Astrocyte (in vitro differentiated cells and primary cell): Measurements from ENCODE around the gene THTPA. TPM values are rescaled to one million over a fixed set of nuclear protein-coding genes. Genes with fewer than 3 reads are reported as not detected.

Source experiments
- DNase-seq: peaks from one replicate; pipeline ENCODE4 v3.0.0-alpha.2; 2010; ENCODE audit warnings: low read depth
- FAIRE-seq: peaks from 2 replicates; lab custom pipeline; 2011; peaks lifted over from hg19 to GRCh38; lab: Jason Lieb, UNC
- H2AFZ ChIP-seq: 2 replicates; pipeline ENCODE4 v1.6.0; 2012; ENCODE audit warnings: low read depth, low read length, inconsistent platforms
- H3K27ac ChIP-seq: 2 replicates; pipeline ENCODE4 v1.5.1; 2011; ENCODE audit warnings: low read depth, low read length, inconsistent platforms
- H3K27me3 ChIP-seq: 2 replicates; pipeline ENCODE4 v1.6.0; 2011; ENCODE audit warnings: low read length, inconsistent platforms; ENCODE audit not compliant: insufficient read depth
- H3K36me3 ChIP-seq: 2 replicates; pipeline ENCODE4 v1.5.1; 2011; ENCODE audit warnings: low read length, inconsistent platforms; ENCODE audit not compliant: insufficient read depth
- H3K4me1 ChIP-seq: 2 replicates; pipeline ENCODE4 v1.5.1; 2011; ENCODE audit warnings: low read length, inconsistent platforms; ENCODE audit not compliant: insufficient read depth
- H3K4me2 ChIP-seq: 2 replicates; pipeline ENCODE4 v1.6.0; 2012; ENCODE audit warnings: low read length, inconsistent platforms
- H3K4me3 ChIP-seq: 2 replicates; pipeline ENCODE4 v1.5.1; 2011; ENCODE audit warnings: low read depth, mild to moderate bottlenecking, low read length, inconsistent platforms; ENCODE audit not compliant: insufficient read depth
- H3K79me2 ChIP-seq: 2 replicates; pipeline ENCODE4 v1.6.0; 2012; ENCODE audit warnings: mild to moderate bottlenecking, low read length, inconsistent platforms; ENCODE audit not compliant: insufficient read depth
- H3K9ac ChIP-seq: 2 replicates; pipeline ENCODE4 v1.6.0; 2012; ENCODE audit warnings: mild to moderate bottlenecking, low read length, inconsistent platforms
- H3K9me3 ChIP-seq: 2 replicates; pipeline ENCODE4 v1.5.1; 2012; ENCODE audit warnings: low read depth, mild to moderate bottlenecking, low read length, inconsistent platforms; ENCODE audit not compliant: insufficient read depth
- H4K20me1 ChIP-seq: 2 replicates; pipeline ENCODE4 v1.6.0; 2012; ENCODE audit warnings: low read length, inconsistent platforms; ENCODE audit not compliant: insufficient read depth
- H3K27ac Mint-ChIP-seq: one replicate; pipeline ENCODE4 v1.8.0; 2021; ENCODE audit warnings: mild to moderate bottlenecking, mixed read lengths; ENCODE audit not compliant: unreplicated experiment
- H3K27me3 Mint-ChIP-seq: one replicate; pipeline ENCODE4 v1.8.0; 2021; ENCODE audit warnings: low read depth, mixed read lengths; ENCODE audit not compliant: unreplicated experiment
- H3K36me3 Mint-ChIP-seq: one replicate; pipeline ENCODE4 v1.8.0; 2021; ENCODE audit warnings: low read depth, mixed read lengths; ENCODE audit not compliant: unreplicated experiment
- H3K4me1 Mint-ChIP-seq: one replicate; pipeline ENCODE4 v1.8.0; 2021; ENCODE audit warnings: low read depth, mixed read lengths; ENCODE audit not compliant: unreplicated experiment
- H3K4me3 Mint-ChIP-seq: one replicate; pipeline ENCODE4 v1.8.0; 2021; ENCODE audit warnings: mild to moderate bottlenecking, moderate library complexity, mixed read lengths; ENCODE audit not compliant: unreplicated experiment
- H3K9me3 Mint-ChIP-seq: one replicate; pipeline ENCODE4 v1.8.0; 2021; ENCODE audit warnings: mild to moderate bottlenecking, mixed read lengths; ENCODE audit not compliant: unreplicated experiment
- CTCF ChIP-seq: IDR thresholded peaks from 2 replicates; pipeline ENCODE4 v1.5.1; 2011; ENCODE audit warnings: low read depth, mild to moderate bottlenecking, inconsistent platforms, low read length, moderate library complexity; ENCODE audit not compliant: insufficient read depth
- EZH2 ChIP-seq: IDR thresholded peaks from 2 replicates; pipeline ENCODE4 v1.6.1; 2012; ENCODE audit warnings: mild to moderate bottlenecking, low read length, inconsistent platforms; ENCODE audit not compliant: insufficient read depth
- total RNA-seq: library from RNA; stranded (reverse); gene quantifications from 2 replicates; pipeline ENCODE4 v1.2.1, GENCODE V29; 2021

Gene THTPA
- total RNA-seq, 1 donor from 2014 or later: 8.1 TPM

- Histone ChIP-seq H3K9me3 (no peaks in the 10 kb centered on the region), H3K27ac (no peak overlapping the region), H4K20me1 (no peaks in the 10 kb centered on the region), H3K9ac (no peak overlapping the region), H3K79me2 (no peaks in the 10 kb centered on the region), H2AFZ (no peak overlapping the region), H3K4me2 (no peak overlapping the region), H3K4me3 (no peak overlapping the region), H3K27me3 (no peaks in the 10 kb centered on the region), H3K4me1 (no peaks in the 10 kb centered on the region), H3K36me3 (no peaks in the 10 kb centered on the region)
- no peak overlapping the region for H3K27ac Mint-ChIP-seq
- H3K4me1 Mint-ChIP-seq: peaks cover 9% of the 10 kb centered on the region
- H3K27me3 Mint-ChIP-seq: peaks cover 3% of the 10 kb centered on the region
- peaks cover 5% of the 10 kb centered on the region for H3K9me3 Mint-ChIP-seq
- TF ChIP-seq EZH2 (no peak), CTCF (no peak)
- no peak overlapping the region for H3K4me3 Mint-ChIP-seq
- FAIRE-seq (no peak), DNase-seq (no peak)
- H3K36me3 Mint-ChIP-seq: no peaks in the 10 kb centered on the region
Observed at GRCh38 chr14:23600322-23600707, 44.2 kb downstream of the THTPA start.

DNA sequence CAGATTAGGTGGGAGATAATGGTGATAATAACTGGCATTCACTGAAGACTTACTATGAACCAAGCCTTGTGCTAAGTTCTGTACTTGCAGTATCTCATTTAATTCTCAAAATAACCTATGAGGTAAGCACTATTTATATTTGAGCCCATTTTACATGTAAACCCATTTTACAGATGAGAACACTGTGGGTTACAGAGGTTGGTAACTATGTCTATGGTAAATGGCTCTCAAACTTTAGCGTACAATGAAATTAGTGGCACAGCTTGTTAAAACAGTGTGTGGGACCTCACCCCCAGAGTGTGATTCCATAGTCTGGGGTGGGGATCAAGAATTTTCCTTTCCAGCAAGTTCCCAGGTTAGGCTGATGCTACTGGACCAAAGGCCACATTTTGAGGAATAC, 44.7 kb downstream of the THTPA start:
- Histone ChIP-seq H3K4me1 (no peaks in the 10 kb centered on the region), H3K27ac (no peak overlapping the region), H3K9ac (no peak overlapping the region), H3K9me3 (no peaks in the 10 kb centered on the region), H3K27me3 (no peaks in the 10 kb centered on the region), H3K4me3 (no peak overlapping the region), H2AFZ (no peak overlapping the region), H3K79me2 (no peaks in the 10 kb centered on the region), H4K20me1 (no peaks in the 10 kb centered on the region), H3K4me2 (no peak overlapping the region), H3K36me3 (no peaks in the 10 kb centered on the region)
- Mint-ChIP-seq H3K9me3 (peaks cover 5% of the 10 kb centered on the region), H3K27ac (no peak overlapping the region), H3K27me3 (peaks cover 3% of the 10 kb centered on the region), H3K4me1 (peaks cover 12% of the 10 kb centered on the region), H3K36me3 (no peaks in the 10 kb centered on the region), H3K4me3 (no peak overlapping the region)
- no peak for TF ChIP-seq CTCF
- no peak for TF ChIP-seq EZH2
- FAIRE-seq (no peak), DNase-seq (no peak)

DNA sequence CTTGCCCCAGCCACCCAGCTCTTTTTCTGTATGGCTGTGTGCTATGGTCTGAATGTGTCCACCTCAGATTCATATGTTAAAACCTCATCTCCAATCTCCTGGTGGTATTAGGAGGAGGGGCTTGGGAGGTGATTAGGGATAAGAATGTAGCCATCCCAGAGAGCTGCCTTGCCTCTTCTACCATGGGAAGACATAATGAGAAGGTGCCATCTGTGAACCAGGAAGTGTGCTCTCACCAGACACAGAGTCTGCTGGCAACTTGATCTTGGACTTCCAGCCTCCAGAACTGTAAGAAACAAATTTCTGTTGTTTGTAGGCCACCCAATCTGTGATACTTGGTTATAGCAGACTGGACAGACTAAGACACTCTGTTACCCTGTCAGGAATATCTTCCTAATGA, 45.4 kb downstream of the THTPA start:
- Histone ChIP-seq H4K20me1 (no peaks in the 10 kb centered on the region), H3K27ac (no peak overlapping the region), H3K4me2 (no peak overlapping the region), H3K4me1 (no peaks in the 10 kb centered on the region), H3K9me3 (no peaks in the 10 kb centered on the region), H3K9ac (no peak overlapping the region), H2AFZ (no peak overlapping the region), H3K27me3 (no peaks in the 10 kb centered on the region), H3K36me3 (no peaks in the 10 kb centered on the region), H3K79me2 (no peaks in the 10 kb centered on the region), H3K4me3 (no peak overlapping the region)
- H3K4me1 Mint-ChIP-seq: peaks cover 18% of the 10 kb centered on the region
- H3K4me3 Mint-ChIP-seq: no peak overlapping the region
- DNase-seq (no peak), FAIRE-seq (no peak)
- TF ChIP-seq EZH2 (no peak), CTCF (no peak)
- H3K27ac Mint-ChIP-seq: no peak overlapping the region
- peaks cover 3% of the 10 kb centered on the region for H3K27me3 Mint-ChIP-seq
- no peaks in the 10 kb centered on the region for H3K36me3 Mint-ChIP-seq
- H3K9me3 Mint-ChIP-seq: peaks cover 5% of the 10 kb centered on the region
